T-helper 1 cell treated with Interleukin-12 subunit alpha and Interleukin-12 subunit beta and Interleukin-4 antibody, amounts not matched to agents 30 μg/mL and 1 μg/mL, for 36 hours (primary cell): ENCODE data around the gene CHST13.

ENCODE experiments used
- H3K27ac Mint-ChIP-seq: one replicate; pipeline ENCODE4 v1.8.0; 2021; ENCODE audit warnings: mild to moderate bottlenecking, mixed read lengths
- H3K27me3 Mint-ChIP-seq: one replicate; pipeline ENCODE4 v1.8.0; 2021; ENCODE audit warnings: low read depth, mixed read lengths
- H3K36me3 Mint-ChIP-seq: one replicate; pipeline ENCODE4 v1.8.0; 2021; ENCODE audit warnings: low read depth, mixed read lengths
- H3K4me1 Mint-ChIP-seq: one replicate; pipeline ENCODE4 v1.8.0; 2021; ENCODE audit warnings: low read depth, mixed read lengths
- H3K4me3 Mint-ChIP-seq: one replicate; pipeline ENCODE4 v1.8.0; 2021; ENCODE audit warnings: mild to moderate bottlenecking, moderate library complexity, mixed read lengths
- H3K9me3 Mint-ChIP-seq: one replicate; pipeline ENCODE4 v1.8.0; 2021; ENCODE audit warnings: mixed read lengths

The CHST13 gene

DNA sequence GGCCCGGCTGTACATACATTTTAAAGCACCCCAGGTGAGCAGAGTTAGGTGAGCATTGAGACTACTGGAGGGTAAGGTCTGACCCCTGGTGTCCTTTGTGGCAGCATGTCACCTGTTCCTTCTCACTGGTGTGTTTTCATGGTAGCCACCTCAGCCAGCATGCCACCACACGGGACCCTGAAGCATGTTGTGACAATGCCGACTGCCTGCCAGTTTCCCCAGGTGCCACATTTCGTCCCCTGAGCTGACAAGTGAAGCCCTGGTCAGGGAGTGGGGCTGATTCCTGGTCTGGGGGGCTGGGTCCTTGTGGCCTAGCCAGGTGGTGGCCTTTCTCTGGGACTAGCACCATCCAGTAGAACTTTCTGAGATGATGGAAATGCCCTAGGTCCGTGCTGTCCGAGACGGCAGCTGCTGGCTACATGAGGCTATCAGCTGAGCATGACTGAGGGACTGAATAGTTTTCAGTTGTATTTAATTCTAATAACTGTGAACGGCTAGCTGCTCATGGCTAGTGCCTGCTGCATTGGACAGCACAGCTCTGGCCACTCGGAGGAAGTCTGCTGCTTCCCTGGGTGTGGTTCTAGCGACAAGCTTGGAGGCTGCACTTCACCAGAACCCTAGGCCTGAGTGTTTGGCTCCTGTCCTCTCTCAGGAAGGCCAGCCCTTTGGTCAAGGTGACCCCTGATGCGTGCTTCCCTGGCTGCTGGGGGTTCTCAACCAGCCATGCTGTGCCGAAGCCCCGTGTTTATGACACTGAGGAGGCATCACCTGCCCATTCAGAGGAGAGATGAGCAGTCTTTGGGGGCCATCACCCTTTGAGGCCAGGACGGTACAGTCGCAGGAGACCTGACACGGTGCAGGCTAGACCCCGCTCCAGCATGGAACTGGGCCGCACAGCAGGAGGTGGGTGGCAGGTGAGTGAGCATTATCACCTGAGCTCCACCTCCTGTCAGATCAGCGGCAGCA, 30.9 kb downstream of the CHST13 start:
- no peaks in the 10 kb centered on the region for H3K27me3 Mint-ChIP-seq
- H3K4me3 Mint-ChIP-seq: no peak overlapping the region
- H3K4me1 Mint-ChIP-seq: no peaks in the 10 kb centered on the region

DNA sequence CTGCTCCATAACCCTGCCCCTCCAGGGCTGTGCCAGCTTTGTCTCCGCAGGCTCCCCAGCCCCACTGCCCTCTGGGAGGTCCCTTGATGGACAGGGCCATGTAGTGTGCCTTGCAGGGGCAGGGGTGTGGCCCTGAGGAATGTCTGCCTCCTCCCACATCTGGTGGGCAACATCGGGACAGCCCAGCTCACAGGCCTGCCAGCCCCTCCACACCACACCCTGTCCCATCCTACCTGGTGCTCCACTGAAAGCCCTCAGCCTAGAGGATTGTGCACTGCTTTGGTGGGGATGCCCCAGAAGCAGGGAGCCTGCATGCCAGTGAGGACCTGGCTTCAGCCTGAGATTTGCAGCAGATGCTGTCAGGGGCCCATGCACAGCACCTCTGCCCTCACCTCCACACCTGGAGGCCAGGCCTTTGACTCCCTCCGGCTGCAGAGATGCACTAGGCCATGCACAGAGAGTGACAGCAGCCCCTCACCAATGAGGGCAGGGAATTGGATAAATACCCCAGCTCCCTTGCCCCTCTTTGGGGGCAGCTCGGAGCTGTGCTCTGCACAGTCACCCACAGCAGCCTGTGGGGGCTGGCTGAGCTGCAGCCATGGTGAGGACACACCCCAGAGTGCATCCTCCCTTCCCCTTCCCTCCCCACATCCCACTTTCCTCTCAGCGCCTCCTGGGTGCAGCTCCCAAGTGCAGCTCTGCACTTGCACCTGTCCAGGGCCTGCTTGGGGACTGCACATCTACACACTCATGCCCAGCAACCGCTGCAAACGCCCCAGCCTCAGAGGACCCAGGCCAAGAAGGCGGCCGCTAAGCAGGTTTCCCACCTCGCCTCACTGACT, 32.1 kb downstream of the CHST13 start:
- Mint-ChIP-seq H3K9me3 (no peaks in the 10 kb centered on the region), H3K4me1 (no peaks in the 10 kb centered on the region), H3K27me3 (no peaks in the 10 kb centered on the region), H3K36me3 (no peaks in the 10 kb centered on the region), H3K4me3 (no peak overlapping the region), H3K27ac (no peak overlapping the region)

More for the DNA sequence above, 30.9 kb downstream of the CHST13 start:
- Mint-ChIP-seq H3K27ac (no peak overlapping the region), H3K9me3 (no peaks in the 10 kb centered on the region), H3K36me3 (no peaks in the 10 kb centered on the region)

DNA sequence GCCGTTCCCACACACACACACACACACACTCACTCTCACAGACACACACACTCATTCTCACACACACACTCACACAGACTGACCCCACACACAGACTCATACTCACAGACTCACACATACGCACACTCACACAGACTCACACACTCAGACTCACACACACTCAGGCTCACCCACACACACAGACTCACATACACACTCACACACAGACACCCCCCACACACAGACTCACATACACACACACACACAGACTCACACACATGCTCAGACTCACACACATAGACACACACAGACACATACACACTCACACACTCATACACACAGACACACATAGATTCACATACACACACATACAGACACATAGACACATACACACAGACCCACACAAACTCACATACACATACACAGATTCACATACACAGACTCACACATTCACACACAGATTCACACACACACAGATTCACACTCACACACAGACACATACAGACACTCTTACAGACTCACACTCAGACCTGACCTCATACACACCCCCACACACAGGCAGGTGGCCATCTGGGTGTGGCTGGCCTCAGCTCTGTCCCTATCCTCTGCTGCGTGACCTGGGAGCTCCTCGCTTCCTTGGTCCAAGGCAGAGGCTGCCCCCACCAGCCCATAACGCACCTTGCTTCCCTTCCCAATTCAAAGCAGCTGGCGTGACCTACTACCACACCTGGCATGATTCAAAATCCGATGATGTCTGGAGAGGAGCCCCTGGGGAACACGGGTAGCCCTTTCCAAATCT, 32.9 kb downstream of the CHST13 start:
- Mint-ChIP-seq H3K36me3 (no peaks in the 10 kb centered on the region), H3K27ac (no peak overlapping the region), H3K27me3 (peaks cover 5% of the 10 kb centered on the region), H3K9me3 (no peaks in the 10 kb centered on the region), H3K4me3 (no peak overlapping the region), H3K4me1 (no peaks in the 10 kb centered on the region)

DNA sequence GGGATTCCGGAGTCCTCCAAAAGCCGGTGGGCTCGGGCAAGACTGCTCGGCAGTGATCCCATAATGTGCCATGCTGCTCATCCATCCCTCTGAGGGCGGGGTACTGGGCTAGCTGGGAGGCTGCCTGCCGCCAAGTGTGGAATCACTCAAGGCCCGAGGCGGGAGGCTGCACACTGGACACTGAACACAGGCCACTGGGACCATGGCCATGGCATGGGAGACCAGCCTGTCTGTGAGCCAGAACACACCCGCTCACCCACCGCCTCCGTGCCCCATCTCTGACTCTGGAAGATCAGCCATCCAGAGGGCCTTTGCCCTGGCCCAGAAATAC, 33.4 kb downstream of the CHST13 start:
- Mint-ChIP-seq H3K4me3 (no peak overlapping the region), H3K9me3 (no peaks in the 10 kb centered on the region), H3K4me1 (no peaks in the 10 kb centered on the region), H3K27ac (no peak overlapping the region), H3K36me3 (no peaks in the 10 kb centered on the region), H3K27me3 (peaks cover 11% of the 10 kb centered on the region)

DNA sequence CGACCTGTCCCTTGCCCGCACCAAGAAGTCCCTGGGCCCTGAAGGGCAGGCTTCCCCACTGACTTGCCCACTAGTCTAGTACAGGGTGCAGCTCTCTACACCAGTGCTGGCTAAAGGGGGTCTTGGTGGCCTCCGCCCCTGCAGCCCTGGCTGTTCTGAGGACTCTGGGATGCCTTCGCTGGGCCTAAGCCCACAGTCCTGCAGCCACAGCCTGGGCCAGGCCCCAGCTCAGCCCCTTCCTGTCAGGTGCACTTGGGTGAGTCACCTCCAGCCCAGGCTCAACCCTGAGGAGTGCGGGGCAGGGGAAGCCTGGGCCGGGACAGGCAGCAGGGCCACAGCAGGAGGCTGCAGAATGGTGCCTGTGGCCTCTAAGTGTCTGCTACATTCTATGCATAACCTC, 33.8 kb downstream of the CHST13 start:
- H3K36me3 Mint-ChIP-seq: no peaks in the 10 kb centered on the region
- H3K27me3 Mint-ChIP-seq: peaks cover 13% of the 10 kb centered on the region
- H3K9me3 Mint-ChIP-seq: no peaks in the 10 kb centered on the region
- H3K4me1 Mint-ChIP-seq: no peaks in the 10 kb centered on the region
- H3K4me3 Mint-ChIP-seq: no peak overlapping the region
- no peak overlapping the region for H3K27ac Mint-ChIP-seq

DNA sequence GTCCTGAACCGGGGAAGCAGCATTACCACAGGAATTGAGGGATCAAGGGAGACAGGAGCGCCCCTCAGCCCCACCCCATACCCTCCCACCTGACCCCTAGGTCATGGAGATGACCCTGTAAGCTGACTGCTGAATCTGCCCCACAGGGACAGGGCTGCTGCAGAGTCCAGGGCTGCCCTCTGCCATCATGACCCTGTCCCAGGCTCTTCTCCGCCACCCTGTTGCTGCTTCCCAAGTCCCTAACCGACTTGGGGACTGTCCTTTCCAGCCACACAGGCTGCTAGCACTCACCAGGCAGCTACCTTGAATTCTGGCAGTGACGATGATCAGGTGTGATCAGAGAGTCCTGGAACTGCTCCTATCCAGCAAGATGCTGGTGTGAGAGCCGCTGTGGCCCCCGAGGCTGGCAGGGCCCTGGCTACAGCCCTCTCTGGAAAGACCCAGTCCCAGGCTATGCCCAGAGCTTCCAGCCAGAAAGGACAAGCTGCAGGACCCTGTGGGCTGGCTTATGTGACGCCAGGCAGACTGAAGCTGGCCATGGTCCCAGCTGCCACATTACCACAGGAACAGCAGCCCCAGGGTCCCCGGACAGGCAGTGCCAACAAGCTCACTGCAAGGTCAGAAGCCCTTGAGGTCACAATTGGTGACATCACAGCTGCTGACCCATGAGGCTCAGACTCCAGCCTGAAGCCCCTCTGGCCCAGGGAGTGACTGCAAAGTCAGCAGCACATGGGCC, 34.5 kb downstream of the CHST13 start, which contains the start of gene C3orf22:
Gene C3orf22, minus strand, starts transcription at position 597 of the 736 bp plus-strand sequence. CDS start 5,542 bp downstream, outside the sequence.
- Mint-ChIP-seq H3K4me1 (no peaks in the 10 kb centered on the region), H3K27ac (no peak within 1 kb of the TSS), H3K9me3 (no peaks in the 10 kb centered on the region), H3K4me3 (no peak within 1 kb of the TSS), H3K27me3 (peaks cover 18% of the 10 kb centered on the region), H3K36me3 (no peaks in the 10 kb centered on the region)

DNA sequence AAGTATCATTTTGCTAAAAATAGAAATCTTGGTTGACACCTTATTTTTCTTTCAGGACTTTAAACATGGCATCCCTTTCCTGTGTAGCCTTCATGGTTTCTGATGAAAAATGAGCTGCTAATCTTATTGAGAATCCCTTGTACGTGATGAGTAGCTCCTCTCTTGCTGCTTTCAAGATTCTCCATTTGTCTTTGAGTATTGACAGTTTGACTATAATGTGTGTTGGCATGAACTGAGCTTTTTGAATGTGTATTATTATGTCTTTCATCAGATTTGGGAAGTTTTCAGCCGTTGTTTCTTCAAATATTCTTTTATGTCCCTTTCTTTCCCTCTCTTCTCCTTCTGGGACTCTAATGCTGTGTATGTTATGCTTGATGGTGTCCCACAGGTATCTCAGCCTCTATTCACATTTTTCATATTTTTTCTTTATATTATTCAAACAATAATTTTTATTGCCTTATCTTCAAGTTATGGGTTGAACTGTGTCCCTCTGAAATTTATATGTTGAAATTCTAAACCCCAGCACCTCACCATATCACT, 38.9 kb downstream of the CHST13 start:
- H3K27ac Mint-ChIP-seq: no peak overlapping the region
- H3K9me3 Mint-ChIP-seq: no peaks in the 10 kb centered on the region
- H3K27me3 Mint-ChIP-seq: peaks cover 24% of the 10 kb centered on the region
- no peaks in the 10 kb centered on the region for H3K36me3 Mint-ChIP-seq
- H3K4me3 Mint-ChIP-seq: no peak overlapping the region
- no peaks in the 10 kb centered on the region for H3K4me1 Mint-ChIP-seq

DNA sequence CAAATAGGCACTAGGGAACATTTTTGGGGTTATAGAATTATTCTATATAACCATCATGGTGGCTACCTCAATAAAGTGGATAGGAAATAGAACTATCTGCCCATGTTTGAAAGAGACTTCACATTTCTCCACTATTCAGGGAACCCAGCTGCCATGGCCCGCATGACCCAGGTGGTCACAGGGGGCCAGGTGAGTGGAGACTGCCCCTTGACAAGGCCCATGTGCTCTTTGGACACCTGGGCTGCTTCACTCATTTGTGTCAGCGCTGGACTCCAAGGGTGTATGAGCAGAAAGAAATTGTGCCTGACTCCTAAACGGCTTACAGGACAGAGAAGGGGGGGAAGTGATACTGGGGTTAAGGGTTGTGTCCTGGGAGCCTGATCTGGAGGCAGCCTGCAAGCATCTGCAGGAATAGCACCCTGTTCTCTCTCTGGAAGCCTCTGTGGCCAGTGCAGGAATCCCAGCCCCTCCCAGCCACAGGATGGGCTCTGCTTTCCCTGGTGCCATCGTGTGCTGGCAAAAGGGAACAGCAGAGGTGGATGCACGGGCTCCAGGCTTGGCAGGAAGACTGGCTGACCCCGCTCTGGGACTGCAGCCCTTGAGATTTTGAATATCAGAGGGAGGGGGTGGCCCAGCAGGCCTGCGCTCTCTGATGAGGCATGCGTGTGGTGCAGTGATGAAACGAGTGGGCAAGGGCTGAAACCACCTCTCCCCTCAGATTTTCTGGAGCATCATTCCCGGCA, 43.9 kb downstream of the CHST13 start:
- Mint-ChIP-seq H3K36me3 (no peaks in the 10 kb centered on the region), H3K27ac (no peak overlapping the region), H3K4me1 (no peaks in the 10 kb centered on the region), H3K4me3 (no peak overlapping the region), H3K27me3 (peaks cover 10% of the 10 kb centered on the region), H3K9me3 (no peaks in the 10 kb centered on the region)

DNA sequence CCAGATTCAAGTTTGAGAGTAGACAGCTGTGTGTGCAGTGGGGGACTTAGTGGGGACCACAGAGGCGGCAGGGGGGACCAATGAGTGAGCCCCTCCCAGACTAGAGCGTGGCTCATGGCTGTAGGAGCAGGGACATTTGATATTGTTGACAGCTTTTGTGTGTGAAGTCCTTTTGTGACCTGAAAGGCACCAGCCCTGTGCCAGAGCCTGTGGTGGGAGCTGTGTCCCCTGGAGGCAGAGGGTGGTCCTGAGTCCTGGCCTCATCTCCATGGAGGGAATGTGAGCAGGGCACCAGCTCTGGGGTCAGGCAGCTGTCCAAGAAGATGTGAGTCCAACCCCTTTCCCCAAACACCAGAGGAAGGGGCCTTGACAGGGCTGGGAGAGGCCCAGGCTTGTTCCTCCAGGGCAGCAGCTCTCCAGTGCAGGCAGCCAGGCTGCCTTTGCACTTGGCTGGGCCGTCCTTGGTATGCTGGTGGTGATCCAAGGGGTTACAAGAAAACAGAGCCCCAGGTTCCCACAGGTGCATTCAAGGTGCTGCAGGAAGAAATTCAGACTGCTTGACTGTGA, 44.9 kb downstream of the CHST13 start:
- no peak overlapping the region for H3K4me3 Mint-ChIP-seq
- peaks cover 6% of the 10 kb centered on the region for H3K27me3 Mint-ChIP-seq
- no peaks in the 10 kb centered on the region for H3K36me3 Mint-ChIP-seq
- no peaks in the 10 kb centered on the region for H3K4me1 Mint-ChIP-seq
- H3K9me3 Mint-ChIP-seq: no peaks in the 10 kb centered on the region
- no peak overlapping the region for H3K27ac Mint-ChIP-seq

DNA sequence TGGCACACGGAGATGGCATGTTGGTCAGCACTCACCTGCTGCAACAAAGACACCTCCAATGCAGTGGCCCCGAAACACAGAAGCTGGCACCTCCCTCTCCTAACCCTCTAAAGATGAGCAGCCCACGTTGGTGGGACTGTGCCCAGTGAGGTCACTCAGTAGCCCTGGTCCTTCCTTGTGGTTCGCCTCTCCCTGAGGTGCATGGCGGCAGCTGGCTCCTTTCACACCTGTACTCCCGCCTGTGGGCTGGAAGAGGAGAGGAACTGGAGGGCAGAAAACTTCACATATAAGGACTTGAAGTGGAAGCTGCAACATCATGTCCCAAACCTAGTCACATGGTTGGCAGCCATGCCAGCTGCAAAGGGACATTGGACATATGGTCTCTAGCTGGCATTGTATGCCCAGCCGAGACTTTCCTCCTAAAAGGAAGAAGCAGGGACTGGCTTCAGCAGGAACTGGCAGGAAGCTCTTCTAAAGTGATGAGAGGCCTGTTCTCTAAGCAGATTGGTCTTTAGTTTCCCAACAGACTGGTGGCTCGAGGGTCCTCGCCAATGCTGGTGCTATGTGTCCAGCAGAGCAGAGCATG, 45.5 kb downstream of the CHST13 start:
- H3K27ac Mint-ChIP-seq: no peak overlapping the region
- peaks cover 6% of the 10 kb centered on the region for H3K27me3 Mint-ChIP-seq

DNA sequence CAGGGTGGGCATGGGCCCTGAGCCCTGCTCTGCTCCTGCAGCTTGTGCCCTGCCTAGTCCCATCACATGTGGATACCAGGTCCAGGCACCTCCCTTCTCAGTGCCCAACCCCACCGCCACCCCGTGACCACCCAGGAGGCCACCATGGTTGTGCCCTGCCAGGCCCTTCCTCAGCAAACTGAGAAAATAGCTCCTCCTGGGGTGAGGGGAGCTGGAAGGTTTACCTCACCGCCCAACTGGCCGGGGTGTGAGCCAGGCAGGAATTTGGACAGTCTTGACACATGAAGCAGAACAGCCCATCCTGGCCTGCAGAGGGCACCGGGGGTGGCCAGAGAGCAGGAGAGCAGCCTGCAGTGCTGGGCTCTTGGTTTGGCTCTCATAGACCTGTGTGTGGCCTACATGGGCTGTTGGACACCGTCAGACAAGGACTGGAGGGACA, 46.2 kb downstream of the CHST13 start:
- Mint-ChIP-seq H3K27me3 (peaks cover 6% of the 10 kb centered on the region), H3K36me3 (no peaks in the 10 kb centered on the region), H3K27ac (no peak overlapping the region), H3K4me1 (no peaks in the 10 kb centered on the region), H3K4me3 (no peak overlapping the region), H3K9me3 (no peaks in the 10 kb centered on the region)

More for the DNA sequence above, 45.5 kb downstream of the CHST13 start:
- Mint-ChIP-seq H3K4me3 (no peak overlapping the region), H3K36me3 (no peaks in the 10 kb centered on the region), H3K9me3 (no peaks in the 10 kb centered on the region), H3K4me1 (no peaks in the 10 kb centered on the region)

DNA sequence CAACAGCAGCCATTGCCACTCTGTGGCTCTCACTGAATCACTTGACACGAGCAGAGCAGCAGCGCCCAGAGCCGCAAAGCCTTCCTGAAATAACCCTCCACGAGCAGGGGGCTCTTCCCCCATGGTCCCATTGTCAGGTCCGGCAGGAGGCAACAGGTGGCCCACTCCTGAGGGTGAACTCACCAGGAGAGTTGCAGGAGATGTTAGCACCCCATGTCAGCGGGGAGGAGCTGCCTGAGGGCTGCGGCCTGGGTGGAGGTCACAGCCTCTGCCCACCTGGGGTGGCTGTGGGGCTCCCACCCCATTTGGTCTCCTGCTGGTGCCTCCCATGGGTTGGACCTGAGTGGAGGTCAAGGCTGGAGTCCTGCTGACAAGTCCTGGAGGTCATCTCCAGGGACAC, 47.1 kb downstream of the CHST13 start:
- peaks cover 5% of the 10 kb centered on the region for H3K27me3 Mint-ChIP-seq
- H3K9me3 Mint-ChIP-seq: no peaks in the 10 kb centered on the region
- no peaks in the 10 kb centered on the region for H3K36me3 Mint-ChIP-seq
- H3K27ac Mint-ChIP-seq: no peak overlapping the region
- H3K4me3 Mint-ChIP-seq: no peak overlapping the region
- H3K4me1 Mint-ChIP-seq: no peaks in the 10 kb centered on the region
